HCT116 (cell line): ENCODE data around the gene DNAH10. TPM values are rescaled to one million over a fixed set of nuclear protein-coding genes. Genes with fewer than 3 reads are reported as not detected.

Experiments used
- ATAC-seq: fragments of 200-7000 bp; cut with Tn5 transposase; 2 replicates; pipeline ENCODE4 v1.9.1; 2020; ENCODE audit warnings: mild to moderate bottlenecking, moderate library complexity
- BruUV-seq: library from RNA; stranded (reverse); fragments of 400-500 nt; replicated peaks from 2 replicates; lab custom pipeline; 2021; lab: Mats Ljungman, UMichigan
- CTCF ChIA-PET: fragments of 300-600 bp; sonication (Branson Sonifier 250); formaldehyde crosslinking; loops from one replicate; lab custom pipeline; 2021; ENCODE audit warnings: antibody characterized with exemption; lab: Charles Lee
- POLR2A ChIA-PET: fragments of 300-600, 350-600 bp; sonication (Branson Sonifier 250); formaldehyde crosslinking; loops from one replicate; lab custom pipeline; 2021; ENCODE audit warnings: antibody characterized with exemption; lab: Charles Lee
- RAD21 ChIA-PET, 2 experiments: fragments of 300-600 bp; sonication (Branson Sonifier 250); formaldehyde crosslinking; loops; one replicate each; lab custom pipeline; 2023; ENCODE audit warnings: low total read pairs in 2 of 2; ENCODE audit not compliant: uncharacterized antibody in 2 of 2, unreplicated experiment in 2 of 2, low non-redundant PET in 1 of 2; lab: Charles Lee
- DNase-seq: peaks from one replicate; pipeline ENCODE4 v3.0.0-alpha.2; 2010; ENCODE audit warnings: low read depth, low spot score
- H2AFZ ChIP-seq: fragments of 200-600 bp; shearing (Covaris generic), sonication (generic); 2 replicates; pipeline ENCODE4 v1.6.1; 2017; ENCODE audit warnings: low read depth, mixed run types, mixed read lengths, antibody characterized with exemption, low read length; ENCODE audit not compliant: poor library complexity, severe bottlenecking
- H3K27ac ChIP-seq: 2 replicates; pipeline ENCODE4 v1.5.1; 2012; ENCODE audit warnings: low read depth, low read length
- H3K27me3 ChIP-seq: fragments of 200-600 bp; sonication (generic); 2 replicates; pipeline ENCODE4 v1.6.1; 2016; ENCODE audit warnings: mixed run types, low read length, mixed read lengths; ENCODE audit not compliant: insufficient read depth
- H3K36me3 ChIP-seq, 2 experiments: fragments of 200-500 bp in 1 of 2; fragments of 200-600 bp in 1 of 2; sonication (Bioruptor generic) in 1 of 2; sonication (generic) in 1 of 2; 2 replicates each; pipeline versions ENCODE4 v1.5.1 to v1.6.1; 2014 to 2016; ENCODE audit warnings: low read length in 2 of 2, inconsistent platforms in 1 of 2, mixed read lengths in 1 of 2, mixed run types in 1 of 2; ENCODE audit not compliant: insufficient read depth in 2 of 2, control insufficient read depth in 1 of 2
- H3K4me1 ChIP-seq, 2 experiments: fragments of 200-600 bp in 1 of 2; sonication (generic) in 1 of 2; 2 replicates each; pipeline versions ENCODE4 v1.5.1 to v1.6.1; 2012 to 2017; ENCODE audit warnings: low read length in 2 of 2, inconsistent platforms in 1 of 2, mild to moderate bottlenecking in 1 of 2, mixed read lengths in 1 of 2, mixed run types in 1 of 2, moderate library complexity in 1 of 2; ENCODE audit not compliant: insufficient read depth in 2 of 2, control insufficient read depth in 1 of 2
- H3K4me2 ChIP-seq: fragments of 200-600 bp; sonication (generic); 2 replicates; pipeline ENCODE4 v1.6.1; 2017; ENCODE audit warnings: mixed run types, low read length, mixed read lengths
- H3K4me3 ChIP-seq, 2 experiments: fragments of 200-600 bp in 1 of 2; sonication (generic) in 1 of 2; replicated peaks in 1 of 2; 2 replicates each; pipeline ENCODE4 v1.5.1; 2011 to 2016; ENCODE audit warnings: low read length in 2 of 2, control low read depth in 1 of 2, low read depth in 1 of 2, mild to moderate bottlenecking in 1 of 2, mixed read lengths in 1 of 2, mixed run types in 1 of 2
- H3K79me2 ChIP-seq: fragments of 200-600 bp; sonication (generic); 2 replicates; pipeline ENCODE4 v1.6.1; 2017; ENCODE audit warnings: mild to moderate bottlenecking, mixed run types, low read length, moderate library complexity, mixed read lengths; ENCODE audit not compliant: insufficient read depth
- H3K9ac ChIP-seq: fragments of 200-600 bp; sonication (generic); 2 replicates; pipeline ENCODE4 v1.6.1; 2016; ENCODE audit warnings: low read length, mixed read lengths
- H3K9me2 ChIP-seq: fragments of 200-600 bp; sonication (generic), shearing (Covaris generic); 2 replicates; pipeline ENCODE4 v1.6.1; 2017; ENCODE audit warnings: mixed run types, mild to moderate bottlenecking, moderate library complexity; ENCODE audit not compliant: insufficient read depth
- H3K9me3 ChIP-seq, 2 experiments: fragments of 200-500 bp in 1 of 2; fragments of 200-600 bp in 1 of 2; sonication (Bioruptor generic) in 1 of 2; sonication (generic) in 1 of 2; 2 replicates each; pipeline ENCODE4 v1.6.1; 2014 to 2017; ENCODE audit warnings: low read length in 2 of 2, mixed read lengths in 2 of 2, inconsistent platforms in 1 of 2, low read depth in 1 of 2, mild to moderate bottlenecking in 1 of 2, mixed run types in 1 of 2, moderate library complexity in 1 of 2; ENCODE audit not compliant: control insufficient read depth in 1 of 2, insufficient read depth in 1 of 2
- H4K20me1 ChIP-seq: fragments of 200-600 bp; sonication (generic), shearing (Covaris generic); 2 replicates; pipeline ENCODE4 v1.6.1; 2017; ENCODE audit warnings: mixed run types, mild to moderate bottlenecking, moderate library complexity; ENCODE audit not compliant: insufficient read depth
- CEBPB ChIP-seq: IDR thresholded peaks from 2 replicates; pipeline ENCODE4 v1.6.1; 2012; ENCODE audit warnings: low read depth
- EGR1 ChIP-seq: IDR thresholded peaks from 2 replicates; pipeline ENCODE4 v1.6.1; 2012; ENCODE audit warnings: low read depth
- ELF1 ChIP-seq: IDR thresholded peaks from 2 replicates; pipeline ENCODE4 v1.6.1; 2012; ENCODE audit warnings: low read depth, borderline replicate concordance
- EZH2 ChIP-seq: fragments of 200-600 bp; sonication (generic); IDR thresholded peaks from 2 replicates; pipeline ENCODE4 v1.6.1; 2017; ENCODE audit warnings: antibody characterized with exemption, mixed run types
- EZH2phosphoT487 ChIP-seq: fragments of 200-600 bp; IDR thresholded peaks from 2 replicates; pipeline ENCODE4 v1.6.1; 2018; ENCODE audit warnings: antibody characterized with exemption, borderline replicate concordance
- FOSL1 ChIP-seq: IDR thresholded peaks from 2 replicates; pipeline ENCODE4 v1.6.1; 2012; ENCODE audit warnings: low read depth
- JUND ChIP-seq: IDR thresholded peaks from 2 replicates; pipeline ENCODE4 v1.6.1; 2012
- POLR2A ChIP-seq: IDR thresholded peaks from 2 replicates; pipeline ENCODE4 v1.7.0; 2011; ENCODE audit warnings: borderline replicate concordance; ENCODE audit not compliant: insufficient read depth, insufficient read length; ENCODE audit errors: extremely low read depth
- POLR2AphosphoS5 ChIP-seq: IDR thresholded peaks from 2 replicates; pipeline ENCODE4 v1.6.1; 2011; ENCODE audit warnings: mild to moderate bottlenecking, low read depth, low read length, moderate library complexity
- RAD21 ChIP-seq: IDR thresholded peaks from 2 replicates; pipeline ENCODE4 v1.6.1; 2012; ENCODE audit warnings: low read depth, mild to moderate bottlenecking
- SIN3A ChIP-seq: IDR thresholded peaks from 2 replicates; pipeline ENCODE4 v1.6.1; 2012; ENCODE audit warnings: low read depth
- SP1 ChIP-seq: IDR thresholded peaks from 2 replicates; pipeline ENCODE4 v1.6.1; 2012; ENCODE audit warnings: low read depth
- SRF ChIP-seq: IDR thresholded peaks from 2 replicates; pipeline ENCODE4 v1.6.1; 2012; ENCODE audit warnings: low read depth
- TCF7L2 ChIP-seq: IDR thresholded peaks from 2 replicates; pipeline ENCODE4 v1.7.0; 2011; ENCODE audit warnings: borderline replicate concordance, inconsistent platforms; ENCODE audit not compliant: insufficient read depth, insufficient read length; ENCODE audit errors: extremely low read depth
- YY1 ChIP-seq: IDR thresholded peaks from 2 replicates; pipeline ENCODE4 v1.6.1; 2011; ENCODE audit warnings: low read length, low read depth, moderate library complexity, mild to moderate bottlenecking; ENCODE audit not compliant: insufficient replicate concordance; ENCODE audit errors: extremely low read depth
- ZNF274 ChIP-seq: fragments of 200-500 bp; sonication (Bioruptor generic); IDR thresholded peaks from 2 replicates; pipeline ENCODE4 v1.6.1; 2014; ENCODE audit warnings: mild to moderate bottlenecking, low read depth, low read length, inconsistent platforms
- intact Hi-C: fragments of 100-400 bp; cut with micrococcal nuclease; formaldehyde crosslinking; loops from 2 replicates; pipeline ENCODE4 v1.10.0; 2022
- total RNA-seq: library from RNA; stranded (reverse); gene quantifications from one replicate; pipeline ENCODE4 v1.2.1, GENCODE V29; 2021; ENCODE audit not compliant: unreplicated experiment
- TF ChIP-seq, protein P1 (sequence below): IDR thresholded peaks from 2 replicates; pipeline ENCODE4 v1.6.1; 2012
- TF ChIP-seq, protein P2 (sequence below): IDR thresholded peaks from 2 replicates; pipeline ENCODE4 v1.6.1; 2012
- TF ChIP-seq, protein P3 (sequence below): IDR thresholded peaks from 2 replicates; pipeline ENCODE4 v1.6.1; 2012; ENCODE audit warnings: low read depth

The DNAH10 gene
- total RNA-seq, 1 experiment from 2014 or later, result 1.3 TPM

DNA sequence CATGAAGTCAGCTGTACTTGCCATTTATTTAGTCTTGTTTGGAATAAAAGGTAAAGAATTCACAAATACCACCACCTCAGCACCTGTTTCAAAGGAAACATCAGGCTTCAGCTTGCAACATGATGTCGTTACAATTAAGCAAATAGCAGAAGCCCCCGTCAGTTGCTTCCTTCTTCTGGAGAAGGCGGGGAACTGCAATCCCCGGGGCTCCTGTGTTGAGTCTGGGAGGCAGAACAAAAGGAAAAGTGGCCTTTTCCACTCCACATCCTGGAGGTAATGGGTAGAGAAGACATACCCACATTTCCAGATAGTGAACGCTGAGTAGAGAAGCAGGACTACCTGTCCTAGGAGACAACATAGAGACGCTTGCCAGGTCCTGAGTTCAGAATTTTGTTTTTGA lies 92.8 kb downstream of the DNAH10 start:
- Histone ChIP-seq H3K4me2 (no peak overlapping the region), H3K9ac (no peak overlapping the region), H3K9me2 (no peaks in the 10 kb centered on the region), H4K20me1 (no peaks in the 10 kb centered on the region), H2AFZ (no peak overlapping the region), H3K4me3 (no peak overlapping the region), H3K4me1 (no peaks in the 10 kb centered on the region), H3K9me3 (no peaks in the 10 kb centered on the region), H3K79me2 (no peaks in the 10 kb centered on the region), H3K27me3 (no peaks in the 10 kb centered on the region), H3K36me3 (no peaks in the 10 kb centered on the region), H3K27ac (no peak overlapping the region)
- CTCF ChIA-PET, result no interaction called here
- TF ChIP-seq TCF7L2 (no peak), SRF (no peak), ZNF274 (no peak), RAD21 (no peak), SIN3A (no peak), POLR2A (no peak), EZH2phosphoT487 (no peak), FOSL1 (no peak), JUND (no peak), POLR2AphosphoS5 (no peak), EZH2 (no peak), ELF1 (no peak), YY1 (no peak), CEBPB (no peak), SP1 (no peak), EGR1 (no peak)
- TF ChIP-seq, protein P1, sequence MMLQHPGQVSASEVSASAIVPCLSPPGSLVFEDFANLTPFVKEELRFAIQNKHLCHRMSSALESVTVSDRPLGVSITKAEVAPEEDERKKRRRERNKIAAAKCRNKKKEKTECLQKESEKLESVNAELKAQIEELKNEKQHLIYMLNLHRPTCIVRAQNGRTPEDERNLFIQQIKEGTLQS, result no peak
- TF ChIP-seq, protein P2, sequence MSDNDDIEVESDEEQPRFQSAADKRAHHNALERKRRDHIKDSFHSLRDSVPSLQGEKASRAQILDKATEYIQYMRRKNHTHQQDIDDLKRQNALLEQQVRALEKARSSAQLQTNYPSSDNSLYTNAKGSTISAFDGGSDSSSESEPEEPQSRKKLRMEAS, result no peak
- TF ChIP-seq, protein P3, sequence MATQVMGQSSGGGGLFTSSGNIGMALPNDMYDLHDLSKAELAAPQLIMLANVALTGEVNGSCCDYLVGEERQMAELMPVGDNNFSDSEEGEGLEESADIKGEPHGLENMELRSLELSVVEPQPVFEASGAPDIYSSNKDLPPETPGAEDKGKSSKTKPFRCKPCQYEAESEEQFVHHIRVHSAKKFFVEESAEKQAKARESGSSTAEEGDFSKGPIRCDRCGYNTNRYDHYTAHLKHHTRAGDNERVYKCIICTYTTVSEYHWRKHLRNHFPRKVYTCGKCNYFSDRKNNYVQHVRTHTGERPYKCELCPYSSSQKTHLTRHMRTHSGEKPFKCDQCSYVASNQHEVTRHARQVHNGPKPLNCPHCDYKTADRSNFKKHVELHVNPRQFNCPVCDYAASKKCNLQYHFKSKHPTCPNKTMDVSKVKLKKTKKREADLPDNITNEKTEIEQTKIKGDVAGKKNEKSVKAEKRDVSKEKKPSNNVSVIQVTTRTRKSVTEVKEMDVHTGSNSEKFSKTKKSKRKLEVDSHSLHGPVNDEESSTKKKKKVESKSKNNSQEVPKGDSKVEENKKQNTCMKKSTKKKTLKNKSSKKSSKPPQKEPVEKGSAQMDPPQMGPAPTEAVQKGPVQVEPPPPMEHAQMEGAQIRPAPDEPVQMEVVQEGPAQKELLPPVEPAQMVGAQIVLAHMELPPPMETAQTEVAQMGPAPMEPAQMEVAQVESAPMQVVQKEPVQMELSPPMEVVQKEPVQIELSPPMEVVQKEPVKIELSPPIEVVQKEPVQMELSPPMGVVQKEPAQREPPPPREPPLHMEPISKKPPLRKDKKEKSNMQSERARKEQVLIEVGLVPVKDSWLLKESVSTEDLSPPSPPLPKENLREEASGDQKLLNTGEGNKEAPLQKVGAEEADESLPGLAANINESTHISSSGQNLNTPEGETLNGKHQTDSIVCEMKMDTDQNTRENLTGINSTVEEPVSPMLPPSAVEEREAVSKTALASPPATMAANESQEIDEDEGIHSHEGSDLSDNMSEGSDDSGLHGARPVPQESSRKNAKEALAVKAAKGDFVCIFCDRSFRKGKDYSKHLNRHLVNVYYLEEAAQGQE, result no peak
- no TSS peak for BruUV-seq
- RAD21 ChIA-PET, result no interaction called here
- POLR2A ChIA-PET, result no interaction called here
- ATAC-seq (no peak), DNase-seq (no peak)
- intact Hi-C loops, result no loop called here
